Hematopoietic multipotent progenitor cell treated with erythropoietin and hydrocortisone succinate and interleukin-3 and kit ligand, for 6 days (in vitro differentiated cells): ENCODE results near the gene HEATR9.

ENCODE experiments used
- DNase-seq: peaks from one replicate; pipeline ENCODE4 v3.0.0-alpha.2; 2015

Gene HEATR9

DNA sequence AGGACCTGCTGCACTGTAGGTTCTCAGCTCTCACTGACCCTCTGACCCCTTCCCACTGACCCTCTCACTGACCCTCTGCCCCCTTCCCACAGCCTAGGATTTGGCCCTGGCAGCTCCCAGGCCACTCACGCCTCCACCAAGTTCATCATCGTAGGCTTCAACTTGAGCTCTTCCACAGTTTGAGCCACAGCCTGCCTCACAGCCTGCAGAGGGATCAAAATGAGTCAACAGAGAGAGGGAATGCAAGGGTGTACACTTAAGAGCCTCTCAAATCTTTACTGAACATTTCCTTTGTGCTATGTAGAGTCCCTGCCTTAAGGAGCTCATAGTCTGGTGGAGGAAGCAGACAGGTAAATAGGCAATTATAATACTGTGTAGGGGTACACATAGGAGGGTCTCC lies 12.1 kb downstream of the HEATR9 start:
- DNase-seq = no peak

DNA sequence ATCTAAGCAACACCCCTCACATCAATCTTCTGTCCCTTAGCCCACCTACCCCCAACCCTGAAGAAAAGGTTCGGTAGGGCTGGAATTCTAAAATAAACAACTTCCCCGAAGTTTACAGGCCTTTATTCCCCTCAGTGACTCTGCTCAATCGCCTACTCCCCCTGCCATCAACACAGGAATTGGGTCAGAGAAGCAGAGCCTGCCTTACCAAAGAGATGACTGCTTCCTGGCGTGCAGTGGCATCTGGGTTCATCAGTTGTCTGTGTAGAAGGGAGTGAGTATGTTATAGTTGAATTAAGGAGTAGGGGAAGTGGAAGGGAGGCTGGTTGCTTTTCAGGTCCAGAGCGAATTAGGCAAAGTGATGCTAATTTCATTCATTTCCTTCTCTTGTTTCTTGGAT lies 12.7 kb downstream of the HEATR9 start:
- no peak for DNase-seq

DNA sequence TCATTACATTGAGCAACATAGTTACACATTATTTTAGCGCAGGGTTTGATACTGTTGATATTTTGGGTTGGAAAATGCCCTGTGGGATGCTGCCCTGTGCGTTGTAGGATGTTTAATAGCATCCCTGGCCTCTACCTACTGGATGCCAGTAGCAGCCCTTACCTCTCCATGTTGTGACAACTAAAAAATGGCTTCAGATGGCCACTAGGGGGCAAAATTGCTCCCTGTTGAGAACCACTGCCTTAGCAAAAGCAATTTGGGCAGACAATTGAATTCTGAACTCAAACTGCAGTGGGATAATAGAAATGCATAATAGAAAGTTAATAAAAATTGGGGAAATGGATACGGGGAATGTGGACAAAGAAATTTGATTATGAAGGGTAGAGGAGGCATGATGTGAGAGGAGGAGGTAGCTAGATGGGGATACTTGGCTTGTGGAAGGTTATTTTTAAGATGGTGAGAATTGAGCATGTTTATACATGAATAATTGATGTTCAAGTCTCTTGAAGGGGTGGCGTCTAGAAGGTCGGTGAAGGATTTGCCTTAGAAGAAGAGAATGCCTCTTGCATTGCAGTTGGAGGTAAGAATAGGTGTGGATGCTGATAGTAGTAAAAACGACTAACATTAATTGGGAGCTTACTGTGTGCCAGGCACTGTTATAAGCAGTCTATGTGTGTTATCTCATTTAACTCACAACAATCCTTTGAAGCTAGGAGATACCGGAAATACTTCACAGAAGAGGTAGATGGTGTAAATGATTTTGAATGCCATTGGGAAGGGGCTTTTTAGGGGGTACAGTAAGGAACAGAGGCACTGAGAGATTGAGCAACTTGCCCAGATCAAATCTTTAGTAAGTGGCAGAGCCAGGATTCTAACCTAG lies 19.0 kb downstream of the HEATR9 start:
- DNase-seq = peak; percentile 92

DNA sequence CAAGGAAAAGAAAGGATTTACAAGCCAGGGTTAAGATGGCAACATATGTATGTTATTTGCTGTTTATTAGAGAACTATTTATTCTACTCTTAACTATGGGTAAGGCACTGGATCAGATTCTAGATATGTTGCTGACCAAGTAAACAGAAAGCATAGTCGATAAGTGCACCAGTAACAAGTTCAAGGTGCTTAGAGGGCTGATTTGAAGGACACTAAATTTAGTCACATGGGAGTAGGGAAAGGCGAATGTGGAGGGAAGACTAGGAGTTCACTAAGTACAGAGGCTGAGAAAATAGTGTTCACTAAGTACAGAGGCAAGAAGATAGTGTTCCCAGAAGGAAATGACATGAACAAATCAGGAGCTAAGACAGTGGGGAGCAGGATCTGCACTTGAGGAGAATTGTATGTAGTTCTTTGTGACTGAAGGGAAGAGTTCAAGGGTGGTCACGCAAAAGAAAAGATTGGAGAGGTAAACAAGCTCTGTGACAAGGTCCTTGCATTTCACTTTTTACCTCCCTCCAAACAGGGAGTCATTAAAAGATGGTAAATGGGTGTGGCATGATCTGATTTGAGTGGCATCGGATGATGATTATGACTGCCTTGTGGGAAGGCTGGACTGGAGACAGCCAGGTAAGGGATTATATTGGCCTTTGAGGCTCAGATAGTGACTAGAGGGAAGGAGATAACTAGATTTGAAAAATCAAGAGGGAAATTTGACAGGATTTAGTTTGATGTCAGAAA lies 20.9 kb downstream of the HEATR9 start:
- DNase-seq = no peak

DNA sequence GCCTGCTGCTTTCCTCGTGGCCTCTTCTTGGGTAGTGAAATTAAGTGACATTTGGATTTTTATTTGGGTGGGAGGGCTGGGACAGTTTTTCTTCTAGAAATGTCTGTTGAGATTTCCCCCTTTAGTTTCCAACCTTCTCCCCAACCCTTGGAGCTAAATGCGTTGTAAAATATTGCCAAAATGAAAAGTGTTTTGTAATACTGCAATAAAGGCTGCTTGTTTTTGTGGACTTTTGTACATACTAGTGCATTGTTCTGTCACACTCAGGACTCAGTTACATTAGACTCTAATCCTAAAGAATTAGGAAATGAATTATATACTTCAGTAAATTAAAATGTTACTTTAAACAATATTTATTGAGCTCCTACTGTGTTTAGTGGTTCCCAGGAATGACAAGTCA lies 21.7 kb downstream of the HEATR9 start:
- no peak for DNase-seq

DNA sequence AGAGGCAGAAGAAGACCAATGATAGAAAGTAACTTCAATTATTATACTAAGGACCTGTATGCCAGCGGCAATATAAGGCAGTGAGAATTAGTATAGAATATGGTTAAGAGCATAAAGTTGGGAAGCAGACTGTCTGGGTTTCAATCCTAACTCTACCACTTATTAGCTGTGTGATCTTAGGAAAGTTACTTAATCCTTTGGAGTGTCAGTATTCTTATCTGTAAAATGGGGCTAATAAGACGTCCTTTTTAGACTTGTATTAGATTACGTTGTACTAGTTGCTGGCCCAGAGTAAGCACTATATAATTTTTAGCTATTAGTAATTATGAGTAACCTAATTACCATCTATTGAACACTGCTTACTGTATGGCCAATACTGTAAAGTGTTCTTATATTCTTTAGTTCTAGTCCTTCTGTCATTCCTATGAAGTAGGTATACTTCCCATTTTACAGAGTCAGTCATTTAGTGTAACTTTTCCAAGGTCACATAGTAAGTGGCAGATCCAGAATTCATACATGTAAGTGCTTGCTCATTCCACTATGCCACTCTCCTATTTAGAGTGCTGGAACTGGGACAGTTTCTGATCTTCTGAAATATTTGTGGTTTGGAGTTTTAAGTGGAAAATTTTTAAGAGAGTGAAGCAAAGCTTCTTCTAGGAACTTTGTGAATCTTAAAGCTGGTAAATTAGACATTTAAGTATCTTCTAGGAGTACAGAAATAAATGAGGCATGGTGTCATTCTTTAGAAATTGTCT lies 22.5 kb downstream of the HEATR9 start:
- no peak for DNase-seq

DNA sequence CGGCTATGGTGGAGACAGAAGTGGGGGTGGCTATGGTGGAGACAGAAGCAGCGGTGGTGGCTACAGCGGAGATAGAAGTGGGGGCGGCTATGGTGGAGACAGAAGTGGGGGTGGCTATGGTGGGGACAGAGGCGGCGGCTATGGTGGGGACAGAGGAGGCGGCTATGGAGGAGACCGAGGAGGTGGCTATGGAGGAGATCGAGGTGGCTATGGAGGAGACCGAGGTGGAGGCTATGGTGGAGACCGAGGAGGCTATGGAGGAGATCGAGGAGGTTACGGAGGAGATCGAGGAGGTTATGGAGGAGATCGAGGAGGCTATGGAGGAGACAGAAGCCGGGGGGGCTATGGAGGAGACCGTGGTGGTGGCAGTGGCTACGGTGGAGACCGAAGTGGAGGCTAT lies 24.1 kb downstream of the HEATR9 start:
- DNase-seq = no peak

DNA sequence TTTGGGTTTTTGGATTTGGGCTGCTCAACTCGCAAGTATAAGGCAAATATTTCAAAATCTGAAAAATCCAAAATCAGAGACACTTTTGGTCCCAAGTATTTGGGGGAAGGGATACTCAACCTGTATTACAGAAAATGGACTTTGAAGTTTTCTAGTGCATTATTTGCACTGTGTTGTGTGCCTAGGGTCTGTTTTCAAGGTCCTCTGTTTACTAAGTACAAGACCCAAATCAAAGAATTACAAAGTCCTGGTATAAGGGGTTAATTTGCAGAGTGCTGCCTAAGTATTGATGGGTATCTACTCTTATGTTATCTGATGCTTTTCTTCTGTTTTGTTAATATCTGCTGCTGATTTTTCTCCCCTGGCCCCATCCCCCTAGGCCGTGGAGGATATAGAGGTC lies 25.0 kb downstream of the HEATR9 start:
- DNase-seq = no peak

DNA sequence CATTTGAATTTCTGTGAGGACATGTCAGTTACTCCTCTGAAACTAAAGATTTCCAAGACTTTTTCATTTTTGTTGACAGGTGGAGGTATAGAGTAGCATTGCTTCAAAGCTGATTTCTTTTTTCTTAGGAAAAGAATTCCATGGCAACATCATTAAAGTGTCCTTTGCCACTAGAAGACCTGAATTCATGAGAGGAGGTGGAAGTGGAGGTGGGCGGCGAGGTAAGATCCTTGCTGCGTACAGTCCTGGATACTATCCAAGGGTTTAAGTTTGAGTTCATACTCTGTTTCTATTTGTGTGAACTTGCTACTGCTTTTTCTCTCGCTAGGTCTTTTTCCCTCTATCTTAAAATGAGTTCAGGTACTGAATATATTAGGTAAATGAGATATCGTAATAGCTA lies 26.5 kb downstream of the HEATR9 start:
- no peak for DNase-seq

DNA sequence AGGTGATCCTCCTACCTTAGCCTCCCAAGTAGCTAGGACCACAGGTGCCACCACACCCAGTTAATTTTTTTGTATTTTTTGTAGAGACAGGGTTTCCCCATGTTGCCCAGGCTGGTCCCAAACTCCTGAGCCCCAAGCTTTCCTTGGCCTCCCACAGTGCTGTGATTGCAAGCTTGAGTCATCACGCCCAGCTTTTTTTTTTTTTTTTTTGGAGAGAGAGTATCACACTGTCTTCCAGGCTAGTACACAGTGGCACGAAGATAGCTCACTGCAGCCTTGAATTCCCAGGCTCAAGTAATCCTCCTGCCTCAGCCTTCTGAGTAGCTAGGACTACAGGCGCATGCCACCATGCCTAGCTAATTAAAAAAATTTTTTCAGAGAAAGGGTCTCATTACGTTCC lies 27.2 kb downstream of the HEATR9 start:
- no peak for DNase-seq

DNA sequence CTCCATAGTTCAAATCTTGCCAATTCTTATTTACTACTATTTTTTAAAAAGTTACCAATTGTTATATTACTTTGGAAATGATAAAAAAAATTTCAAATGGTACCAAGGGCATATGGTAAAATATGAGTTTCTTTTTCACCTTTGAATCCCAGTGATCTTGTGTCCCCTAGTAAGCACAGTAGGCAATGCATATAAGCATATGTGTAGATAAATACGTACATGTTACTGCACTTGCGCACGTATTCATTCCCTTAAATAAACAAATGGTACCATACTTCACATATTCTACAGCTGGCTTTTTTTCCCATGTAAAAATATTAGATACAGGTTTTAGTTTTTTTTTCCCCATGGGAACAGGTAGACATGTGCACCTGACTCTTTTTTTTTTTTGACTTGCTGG lies 27.6 kb downstream of the HEATR9 start:
- DNase-seq = no peak

DNA sequence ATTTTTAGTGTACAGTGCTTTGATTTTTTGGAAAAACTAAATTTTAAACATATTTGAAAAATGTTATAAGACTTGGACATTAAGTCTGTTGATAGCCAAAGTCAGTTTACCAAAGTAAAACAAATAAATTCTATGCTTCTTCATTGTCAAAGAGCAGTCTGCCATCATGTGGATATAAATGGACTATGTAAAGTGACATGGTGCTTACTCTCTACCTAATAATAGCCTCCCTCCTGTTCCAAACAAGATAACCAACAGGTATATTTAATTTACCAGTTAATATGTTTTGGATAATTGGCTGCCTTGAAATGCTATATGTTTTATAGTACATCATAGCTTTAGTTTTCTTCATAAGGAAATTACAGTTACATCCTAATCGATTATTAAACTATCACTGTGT lies 43.5 kb downstream of the HEATR9 start:
- DNase-seq = no peak

DNA sequence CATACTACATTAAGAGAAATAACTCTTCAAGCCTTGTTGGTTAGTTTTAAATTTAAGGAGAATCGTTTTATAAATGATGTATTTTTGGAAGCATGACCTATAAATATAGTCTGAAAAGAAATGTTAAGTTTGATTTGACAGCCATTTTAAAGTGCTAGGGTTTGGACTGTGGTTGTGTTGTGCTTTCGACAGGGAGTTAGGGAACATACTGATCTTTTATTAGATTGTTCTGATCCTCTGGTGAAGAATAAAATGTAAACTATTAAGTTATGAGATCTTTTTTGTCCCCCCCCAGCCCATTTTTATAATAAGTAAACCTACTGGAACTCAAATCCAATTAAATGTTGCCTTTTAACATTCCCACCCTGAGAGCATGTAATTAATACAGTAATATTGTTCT lies 47.4 kb downstream of the HEATR9 start:
- DNase-seq = no peak

DNA sequence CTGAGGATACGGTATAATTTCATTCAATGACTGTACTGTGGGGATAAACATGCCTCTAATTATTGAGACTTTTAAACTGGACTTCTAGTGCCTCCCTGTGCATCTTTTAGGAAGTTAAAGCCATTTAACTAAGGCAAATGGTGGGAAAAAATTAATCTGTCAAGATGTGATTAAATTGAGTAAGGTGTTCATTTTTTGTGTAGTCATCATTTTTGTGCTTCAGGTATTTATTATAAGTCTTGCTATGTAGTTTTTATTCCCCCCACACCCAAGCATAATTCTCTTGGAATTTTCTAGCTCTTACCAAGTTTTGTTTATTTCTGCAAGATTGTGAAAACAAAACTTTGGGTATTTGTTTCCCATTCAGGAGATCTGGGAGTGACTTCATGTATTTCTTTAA lies 49.2 kb downstream of the HEATR9 start:
- DNase-seq = no peak

DNA sequence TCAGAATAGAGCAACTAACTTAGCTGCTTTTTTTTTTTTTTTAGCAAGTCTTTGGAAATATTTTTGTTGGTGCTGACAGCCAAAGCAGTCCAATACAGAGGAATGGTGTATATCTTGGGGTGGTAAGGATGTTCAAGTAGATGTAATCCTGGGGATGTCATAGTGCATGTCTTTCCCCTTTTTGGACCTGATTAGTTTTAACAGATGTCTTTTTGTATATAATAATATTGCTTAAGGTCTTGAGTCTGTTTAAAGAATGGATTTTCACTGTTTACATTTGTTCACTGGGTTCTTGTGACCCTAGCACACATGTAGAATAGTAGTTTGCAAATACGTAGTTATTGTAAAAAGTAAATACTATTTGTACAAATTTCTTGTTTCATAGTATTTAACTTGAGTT lies 51.5 kb downstream of the HEATR9 start:
- DNase-seq = no peak

DNA sequence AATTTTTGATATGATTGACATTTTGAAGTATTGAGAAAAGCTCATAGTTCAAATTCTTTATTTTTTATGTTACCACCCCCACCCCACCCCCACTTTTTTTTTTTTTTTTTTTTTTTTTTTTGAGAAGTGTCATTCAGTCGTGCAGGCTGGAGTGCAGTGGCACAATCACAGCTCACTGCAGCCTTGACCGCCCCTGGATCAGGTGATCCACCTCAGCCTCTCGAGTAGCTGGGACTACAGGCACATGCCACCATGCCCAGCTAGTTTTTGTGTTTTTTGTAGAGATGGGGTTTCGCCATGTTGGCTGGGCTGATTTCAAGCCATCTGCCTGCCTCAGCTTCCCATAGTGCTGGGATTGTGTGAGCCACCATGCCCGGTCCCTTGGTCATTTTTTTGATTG lies 52.0 kb downstream of the HEATR9 start:
- DNase-seq = no peak

DNA sequence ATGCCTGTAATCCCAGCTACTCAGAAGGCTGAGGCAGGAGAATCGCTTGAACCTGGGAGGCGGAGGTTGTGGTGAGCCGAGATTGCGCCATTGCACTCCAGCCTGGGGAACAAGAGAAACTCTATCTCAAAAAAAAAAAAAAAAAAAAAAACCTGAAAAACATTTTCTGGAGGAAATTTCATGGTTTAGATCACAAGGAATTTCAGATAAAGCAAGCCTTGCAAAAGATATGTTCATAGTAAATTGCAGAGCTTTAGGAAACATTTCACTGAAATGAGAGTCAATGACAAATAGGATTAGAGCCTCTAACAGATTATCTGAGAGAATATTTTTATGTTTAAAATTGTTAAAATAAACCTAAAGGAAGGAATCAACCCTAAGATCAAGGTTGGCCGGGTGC lies 56.2 kb downstream of the HEATR9 start:
- no peak for DNase-seq

DNA sequence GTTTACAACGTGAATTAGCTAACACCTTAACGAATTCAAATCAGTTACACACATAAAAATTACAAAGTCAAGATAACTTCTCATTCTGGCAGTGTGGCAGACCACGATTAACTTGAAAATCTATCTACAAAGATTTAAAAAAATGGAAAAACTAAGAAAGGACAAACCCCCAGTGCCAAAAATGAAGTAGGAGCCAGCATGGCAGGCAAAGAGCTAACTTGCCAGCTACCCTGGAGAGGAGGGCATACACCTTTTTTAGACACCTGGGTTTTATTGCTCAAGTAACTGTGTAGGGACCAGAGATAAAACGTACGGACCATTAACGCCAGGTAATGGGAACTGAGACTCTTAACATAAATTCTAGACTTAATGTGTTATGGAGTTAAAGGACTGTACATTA lies 56.9 kb downstream of the HEATR9 start:
- DNase-seq = no peak

DNA sequence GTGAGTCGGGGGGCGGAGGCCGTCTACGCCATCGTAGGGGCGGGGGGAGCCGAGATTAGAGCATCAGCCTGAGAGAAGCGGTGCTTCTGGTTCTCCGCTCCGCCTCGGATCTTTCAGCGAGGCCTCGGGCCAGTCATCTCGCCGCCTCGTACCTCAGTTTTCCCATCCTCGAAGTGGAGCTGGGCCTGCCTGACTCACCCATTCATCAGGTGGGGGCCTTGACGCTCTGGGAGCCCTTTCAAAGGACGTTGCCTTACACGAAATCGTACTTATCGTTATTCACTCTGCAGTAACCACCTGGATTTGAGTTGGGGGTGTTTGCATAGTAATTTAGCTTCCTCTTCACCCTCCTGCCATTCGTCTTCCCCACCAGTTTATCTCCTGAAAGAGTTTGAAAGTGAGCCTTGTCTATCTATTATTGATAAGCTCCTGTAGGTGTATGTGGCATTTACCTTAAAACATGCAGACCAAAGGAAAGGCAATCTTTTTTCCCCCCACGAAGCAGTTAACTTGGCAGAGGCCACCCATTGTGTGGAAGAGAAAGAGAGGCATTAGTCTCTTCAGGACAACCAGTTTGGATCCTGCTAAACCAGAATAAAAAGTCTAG lies 58.7 kb downstream of the HEATR9 start:
- DNase-seq = no peak

DNA sequence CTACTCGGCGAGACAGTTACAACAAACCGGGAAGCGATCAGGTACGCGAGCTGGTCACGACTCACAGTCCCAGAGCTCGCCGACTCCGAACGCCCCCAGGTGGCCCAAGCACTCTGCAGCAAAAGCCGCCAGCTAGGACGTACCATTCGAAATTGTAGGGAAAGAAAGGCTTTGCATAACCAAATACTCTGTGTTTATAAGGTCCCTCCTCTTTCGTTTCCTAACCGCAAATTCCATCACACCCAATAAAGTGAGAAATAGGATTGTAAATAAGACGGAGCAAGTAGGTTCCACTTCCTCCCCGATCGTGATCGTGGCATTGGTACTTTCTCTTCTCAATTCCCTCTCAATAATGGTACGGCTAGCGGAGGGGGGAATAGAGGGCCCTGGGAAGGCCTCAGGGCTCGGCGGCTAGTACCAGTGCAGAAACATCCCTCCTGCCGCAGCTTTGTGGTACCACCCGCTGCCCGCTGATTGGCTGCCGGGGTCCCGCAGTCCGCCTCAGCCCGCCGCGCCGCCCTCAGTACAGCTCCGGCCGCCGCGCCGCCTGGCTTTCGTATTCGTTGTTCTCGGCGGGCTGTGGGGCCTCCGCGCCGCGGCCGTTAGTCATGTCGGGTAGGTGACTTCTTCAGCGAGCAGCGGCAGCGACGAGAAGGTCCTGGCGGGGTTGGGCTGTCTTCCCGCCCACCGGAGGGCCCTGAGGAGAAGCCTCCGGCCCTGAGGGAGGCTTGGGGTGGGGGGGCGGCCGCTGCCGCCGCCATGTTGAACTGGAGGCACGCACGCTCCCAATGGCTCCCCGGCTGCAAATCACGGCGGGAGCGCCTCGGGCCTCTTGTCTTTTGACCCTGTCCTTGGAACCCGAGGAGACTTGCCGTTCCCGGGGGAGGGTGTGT lies 59.5 kb downstream of the HEATR9 start, which contains the start of gene TAF15:
TSS of gene TAF15 (plus strand) at position 523 of the 893 bp plus-strand sequence. CDS start at position 609, 86 bp downstream.
- peak; percentile 99 for DNase-seq

DNA sequence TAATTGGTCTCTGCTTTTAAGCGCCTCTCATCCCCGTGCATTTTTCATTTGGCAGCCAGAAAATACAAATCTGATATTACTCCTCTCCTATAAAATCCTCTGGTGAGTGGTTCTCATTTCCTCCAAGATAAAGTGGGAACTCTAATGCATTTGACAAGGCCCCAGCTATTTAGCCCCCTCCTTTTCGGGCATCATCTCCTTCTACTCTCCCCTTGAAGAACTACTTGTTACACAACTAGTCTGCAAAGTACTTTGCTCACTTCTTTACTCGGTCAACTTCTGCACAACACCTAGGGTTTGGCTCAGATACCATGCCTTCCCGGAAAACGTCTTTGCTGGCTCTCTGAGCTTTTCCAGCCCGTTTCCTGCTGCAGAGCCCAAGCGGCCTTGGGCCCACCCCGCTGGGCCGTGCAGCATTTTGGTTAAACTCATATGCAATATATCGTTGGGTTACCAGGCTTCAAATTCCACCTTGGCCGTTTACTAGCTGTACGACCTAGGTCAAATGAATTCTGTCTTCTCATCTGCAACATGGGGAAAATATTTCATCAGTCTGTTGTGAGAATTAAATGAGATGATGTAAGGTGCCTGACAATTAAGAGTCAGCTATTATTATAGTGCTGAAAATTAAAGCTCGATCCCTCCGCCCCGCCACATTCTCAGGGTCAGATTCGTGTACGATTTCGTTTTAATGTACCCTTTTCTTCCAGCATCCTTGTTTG lies 60.3 kb downstream of the HEATR9 start:
- DNase-seq = no peak
